ENCODE measurements around the gene ARHGAP42.

Gene ARHGAP42

DNA sequence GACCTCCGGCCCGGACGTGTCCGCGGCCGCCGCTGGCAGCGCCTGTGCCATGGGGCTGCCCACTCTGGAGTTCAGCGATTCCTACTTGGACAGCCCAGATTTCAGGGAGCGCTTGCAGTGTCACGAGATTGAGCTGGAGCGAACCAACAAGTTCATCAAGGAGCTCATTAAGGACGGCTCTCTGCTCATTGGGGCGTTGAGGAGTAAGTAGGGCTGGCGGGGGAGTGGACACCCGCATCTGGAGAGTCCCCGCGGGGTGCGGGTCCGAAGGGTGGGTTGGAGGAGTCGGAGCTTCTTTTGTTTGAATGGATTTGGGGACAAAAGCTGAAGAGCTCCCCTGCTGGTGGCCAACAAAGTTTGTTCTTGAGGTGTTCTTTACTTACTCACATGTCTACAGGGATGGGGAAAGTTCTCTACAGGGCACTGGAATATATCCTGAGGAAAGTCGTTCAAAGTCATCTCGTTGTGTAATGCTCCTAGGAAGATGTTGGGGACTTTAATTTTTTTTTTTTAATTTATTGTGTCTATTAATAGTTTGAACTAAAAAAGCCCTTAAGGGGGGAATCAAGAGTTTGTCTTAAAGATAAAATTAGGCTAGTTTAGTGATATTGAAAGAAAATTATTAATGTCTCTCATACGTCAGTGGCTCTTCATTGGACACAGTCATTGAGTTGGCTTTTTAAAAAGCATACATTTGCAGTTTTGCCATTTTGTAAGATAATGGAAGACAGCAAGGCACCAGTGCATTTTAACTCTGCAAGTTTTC lies 725 bp downstream of the ARHGAP42 start:
- Mint-ChIP-seq H3K4me1 (ENCODE audit: low read depth) (peaks cover 17% of the 10 kb centered on the region), H3K9me3 (no peaks in the 10 kb centered on the region), H3K27me3 (peaks cover 40% of the 10 kb centered on the region), H3K27ac (peak overlapping the region; percentile 59), H3K36me3 (ENCODE audit: low read depth) (no peaks in the 10 kb centered on the region), H3K4me3 (peak overlapping the region; percentile 91)
- intact Hi-C loops (cut with micrococcal nuclease) = no loop called here

DNA sequence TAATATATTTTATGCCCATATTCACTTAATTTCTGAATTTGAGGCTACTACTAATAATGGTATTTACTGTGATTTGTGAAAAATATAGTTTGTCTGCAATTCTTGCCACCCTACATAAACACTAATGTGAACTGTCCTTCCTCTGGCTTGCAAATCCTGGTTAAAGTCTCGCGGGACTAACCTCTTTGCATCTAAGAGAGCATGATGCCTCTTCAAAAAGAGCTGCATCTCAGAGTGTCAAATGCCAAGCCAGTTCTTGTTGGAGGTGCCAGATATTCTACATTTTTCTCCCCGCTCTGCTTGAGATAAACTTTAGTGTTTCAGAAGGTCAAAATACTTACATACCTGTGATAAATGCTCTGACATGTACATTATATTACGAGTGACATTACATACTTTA lies 2.1 kb downstream of the ARHGAP42 start:
- peaks cover 40% of the 10 kb centered on the region for H3K27me3 Mint-ChIP-seq
- no peak overlapping the region for H3K27ac Mint-ChIP-seq
- H3K4me3 Mint-ChIP-seq = no peak overlapping the region
- H3K9me3 Mint-ChIP-seq = no peaks in the 10 kb centered on the region
- H3K4me1 Mint-ChIP-seq (ENCODE audit: low read depth) = peaks cover 17% of the 10 kb centered on the region
- no peaks in the 10 kb centered on the region for H3K36me3 Mint-ChIP-seq (ENCODE audit: low read depth)
- intact Hi-C loops (cut with micrococcal nuclease) = no loop called here

DNA sequence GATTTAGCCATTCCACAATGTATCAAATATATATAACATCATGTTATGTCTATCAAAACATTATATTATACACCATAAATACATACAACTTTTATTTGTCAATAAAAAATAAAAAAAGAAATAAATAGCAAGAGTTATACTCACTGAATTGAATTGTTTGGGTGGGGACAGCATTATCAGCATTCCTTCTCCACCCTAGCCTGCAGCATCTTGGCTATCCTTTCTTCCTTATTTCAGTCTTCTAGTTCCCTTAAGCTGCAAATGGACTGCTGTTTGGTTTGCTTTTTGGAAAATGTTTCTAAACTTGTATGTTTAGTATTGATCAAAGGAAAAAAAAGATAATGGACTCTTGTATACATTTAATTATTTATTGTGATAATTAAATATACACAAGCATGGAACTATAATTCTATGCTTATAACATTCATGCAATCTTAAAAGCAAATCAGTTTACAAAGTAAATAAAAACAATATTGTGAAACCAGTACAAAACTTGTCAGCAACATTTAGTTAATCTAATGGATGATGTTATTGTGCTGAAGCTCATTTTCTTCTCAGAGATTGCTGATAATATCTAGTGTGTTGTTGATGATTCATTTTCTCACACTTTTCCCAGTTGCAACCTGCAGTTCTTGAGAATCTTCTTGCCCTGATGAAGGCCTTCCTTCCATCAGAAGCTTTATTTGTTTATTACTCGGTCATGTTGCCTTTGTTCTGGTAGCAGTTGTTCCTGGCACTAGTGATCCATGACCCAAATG lies 5.0 kb downstream of the ARHGAP42 start:
- H3K27me3 Mint-ChIP-seq = peaks cover 20% of the 10 kb centered on the region
- intact Hi-C loops (cut with micrococcal nuclease) = no loop called here
- H3K9me3 Mint-ChIP-seq = no peaks in the 10 kb centered on the region
- H3K4me3 Mint-ChIP-seq = no peak overlapping the region
- peaks cover 5% of the 10 kb centered on the region for H3K4me1 Mint-ChIP-seq (ENCODE audit: low read depth)
- H3K27ac Mint-ChIP-seq = no peak overlapping the region
- H3K36me3 Mint-ChIP-seq (ENCODE audit: low read depth) = no peaks in the 10 kb centered on the region

DNA sequence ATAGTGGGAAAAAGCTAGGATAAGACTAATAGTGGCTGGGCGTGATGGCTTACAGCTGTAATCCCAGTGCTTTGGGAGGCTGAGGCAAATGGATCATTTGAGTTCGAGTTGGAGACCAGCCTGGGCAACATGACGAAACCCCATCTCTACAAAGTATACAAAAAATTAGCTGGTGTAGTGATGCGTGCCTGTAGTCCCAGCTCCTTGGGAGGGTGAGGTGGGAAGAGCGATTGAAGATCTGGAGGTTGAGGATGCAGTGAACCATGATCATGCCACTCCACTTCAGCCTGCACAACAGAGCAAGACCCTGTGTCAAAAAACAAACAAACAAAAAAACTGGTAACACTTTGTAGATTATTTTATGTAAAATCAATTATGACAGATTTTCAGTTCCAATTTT lies 8.8 kb downstream of the ARHGAP42 start:
- H3K36me3 Mint-ChIP-seq (ENCODE audit: low read depth) = no peaks in the 10 kb centered on the region
- no peaks in the 10 kb centered on the region for H3K9me3 Mint-ChIP-seq
- no peak overlapping the region for H3K4me3 Mint-ChIP-seq
- H3K27me3 Mint-ChIP-seq = no peaks in the 10 kb centered on the region
- intact Hi-C loops (cut with micrococcal nuclease) = no loop called here
- no peaks in the 10 kb centered on the region for H3K4me1 Mint-ChIP-seq (ENCODE audit: low read depth)
- no peak overlapping the region for H3K27ac Mint-ChIP-seq

DNA sequence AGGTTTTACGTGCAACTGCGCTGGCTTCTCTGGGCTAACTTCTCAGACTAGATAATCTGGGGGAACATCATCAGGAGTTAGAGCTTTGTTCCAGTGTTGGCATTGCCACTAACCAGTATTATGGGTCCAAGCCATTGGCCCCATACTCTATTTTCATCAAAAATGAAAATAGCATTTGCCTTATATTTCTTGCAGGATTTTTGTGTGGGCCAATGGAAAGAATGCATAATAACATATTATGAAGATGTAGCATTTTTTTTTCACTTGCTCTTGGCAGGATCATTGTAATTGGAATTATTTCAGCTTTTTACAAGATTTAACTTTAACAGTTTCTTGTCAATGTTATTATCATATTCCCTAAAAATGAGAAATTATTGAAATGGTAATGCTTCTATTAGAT lies 16.1 kb downstream of the ARHGAP42 start:
- intact Hi-C loops (cut with micrococcal nuclease) = no loop called here
- Mint-ChIP-seq H3K4me3 (no peak overlapping the region), H3K36me3 (ENCODE audit: low read depth) (no peaks in the 10 kb centered on the region), H3K4me1 (ENCODE audit: low read depth) (no peaks in the 10 kb centered on the region), H3K27me3 (no peaks in the 10 kb centered on the region), H3K27ac (no peak overlapping the region), H3K9me3 (no peaks in the 10 kb centered on the region)

DNA sequence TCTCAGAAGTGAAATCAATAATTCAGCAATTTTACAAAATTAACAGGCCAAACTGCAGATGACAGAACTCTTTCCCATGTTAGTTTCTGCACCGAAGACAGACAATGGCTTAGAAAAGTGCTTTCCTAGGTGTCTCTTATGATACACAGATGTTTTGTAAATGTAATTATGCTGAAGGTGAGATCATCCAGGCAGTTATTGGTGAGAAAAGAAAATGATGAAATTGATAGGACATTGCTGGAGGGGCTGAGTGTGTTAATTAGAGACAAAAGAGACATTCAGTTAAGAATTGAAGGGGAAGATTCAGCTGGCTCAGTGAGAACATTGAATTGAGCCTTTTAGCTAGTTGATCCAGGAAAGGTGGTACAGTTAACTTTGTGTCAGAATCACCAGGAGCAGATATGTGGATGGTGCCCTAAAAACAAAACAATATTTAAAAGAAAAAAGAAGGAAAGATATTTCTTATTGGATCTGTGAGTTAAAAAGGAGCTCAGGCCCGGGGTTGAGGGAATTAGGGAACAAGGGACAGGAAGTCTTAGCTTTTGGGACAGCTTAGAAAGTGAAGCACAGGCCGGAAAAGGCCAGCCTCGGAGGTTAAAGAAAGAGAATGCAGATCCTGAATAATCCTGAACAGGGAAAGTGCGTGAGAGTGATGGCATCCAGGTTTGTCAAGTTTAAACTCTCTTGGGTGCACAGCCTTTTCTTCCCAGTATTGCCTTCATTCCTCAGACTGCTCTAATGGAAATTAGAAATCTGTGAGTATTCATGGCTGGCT lies 16.9 kb downstream of the ARHGAP42 start:
- Mint-ChIP-seq H3K4me1 (ENCODE audit: low read depth) (no peaks in the 10 kb centered on the region), H3K36me3 (ENCODE audit: low read depth) (no peaks in the 10 kb centered on the region), H3K9me3 (no peaks in the 10 kb centered on the region), H3K27me3 (no peaks in the 10 kb centered on the region), H3K4me3 (no peak overlapping the region), H3K27ac (no peak overlapping the region)
- intact Hi-C loops (cut with micrococcal nuclease) = no loop called here

DNA sequence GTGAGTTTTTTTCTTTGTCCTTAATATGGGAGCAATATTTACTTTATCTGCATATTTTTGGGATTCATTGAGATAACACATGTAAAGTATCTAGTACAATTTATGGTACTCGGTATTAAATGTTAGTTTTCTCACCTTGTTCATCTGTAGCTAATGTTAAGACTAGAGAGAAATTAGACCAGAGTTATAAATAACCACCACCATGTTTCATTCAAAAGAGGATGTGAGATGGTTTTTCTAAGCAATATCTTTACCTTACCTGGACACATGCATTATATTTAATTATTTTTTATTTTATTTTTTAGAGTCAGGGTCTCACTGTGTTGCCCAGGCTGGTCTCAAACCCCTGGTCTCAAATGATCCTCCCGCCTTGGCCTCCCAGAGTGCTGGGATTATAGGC lies 18.4 kb downstream of the ARHGAP42 start:
- Mint-ChIP-seq H3K27me3 (no peaks in the 10 kb centered on the region), H3K4me3 (no peak overlapping the region), H3K4me1 (ENCODE audit: low read depth) (no peaks in the 10 kb centered on the region), H3K36me3 (ENCODE audit: low read depth) (no peaks in the 10 kb centered on the region), H3K9me3 (no peaks in the 10 kb centered on the region), H3K27ac (no peak overlapping the region)
- intact Hi-C loops (cut with micrococcal nuclease) = no loop called here

DNA sequence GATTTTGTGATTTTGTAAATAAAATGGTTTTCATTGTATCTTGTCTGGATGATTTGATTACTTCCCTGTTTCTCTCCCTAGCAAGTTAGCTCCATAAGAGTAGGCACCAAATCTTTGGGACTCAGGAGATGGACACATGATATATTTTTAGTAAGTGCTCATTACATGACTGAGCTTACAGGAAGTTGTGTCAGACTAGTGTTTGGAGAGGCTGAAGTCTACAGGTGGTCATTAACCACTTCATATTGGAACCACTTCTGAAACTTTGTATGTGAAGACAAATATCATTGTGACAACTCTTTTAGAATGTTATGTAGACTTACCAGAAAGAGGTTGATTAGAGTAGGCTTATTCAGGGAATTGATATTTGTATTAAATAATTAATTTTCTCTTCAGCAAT lies 19.1 kb downstream of the ARHGAP42 start:
- intact Hi-C loops (cut with micrococcal nuclease) = no loop called here
- Mint-ChIP-seq H3K4me1 (ENCODE audit: low read depth) (no peaks in the 10 kb centered on the region), H3K4me3 (no peak overlapping the region), H3K27me3 (no peaks in the 10 kb centered on the region), H3K27ac (no peak overlapping the region), H3K9me3 (no peaks in the 10 kb centered on the region), H3K36me3 (ENCODE audit: low read depth) (no peaks in the 10 kb centered on the region)

DNA sequence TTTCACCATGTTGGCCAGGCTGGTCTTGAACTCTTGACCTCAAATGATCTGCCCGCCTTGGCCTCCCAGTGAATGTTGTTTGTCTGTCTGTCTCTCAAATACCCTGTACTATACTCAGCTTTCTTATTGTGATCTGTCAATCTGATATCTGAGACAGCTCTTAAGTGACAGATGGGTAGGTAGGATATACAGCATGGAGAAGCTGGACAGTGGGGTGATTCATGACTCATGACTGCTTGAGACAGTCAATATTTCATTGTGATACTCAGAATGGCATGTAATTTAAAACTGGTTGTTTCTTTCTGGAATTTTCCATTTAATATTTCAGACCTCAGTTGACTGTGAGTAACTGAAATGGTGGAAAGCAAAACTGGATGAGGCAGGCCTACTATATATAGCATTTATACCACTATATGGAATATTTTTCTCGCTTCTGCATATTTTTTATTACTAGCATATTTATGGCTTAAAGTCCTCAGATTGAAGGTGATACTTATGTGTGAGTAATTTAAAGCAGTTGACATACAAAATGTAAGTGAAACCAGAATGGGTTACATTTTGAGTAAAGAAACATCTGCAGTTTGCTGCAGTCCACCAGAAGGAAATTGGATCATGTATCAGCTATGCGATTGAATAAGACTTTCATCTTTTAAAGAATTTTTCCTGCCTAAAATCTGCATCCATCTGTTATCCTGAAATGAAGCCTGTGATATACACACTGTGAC lies 22.3 kb downstream of the ARHGAP42 start:
- Mint-ChIP-seq H3K27ac (no peak overlapping the region), H3K36me3 (ENCODE audit: low read depth) (no peaks in the 10 kb centered on the region), H3K4me3 (no peak overlapping the region), H3K9me3 (no peaks in the 10 kb centered on the region), H3K27me3 (no peaks in the 10 kb centered on the region), H3K4me1 (ENCODE audit: low read depth) (no peaks in the 10 kb centered on the region)
- intact Hi-C loops (cut with micrococcal nuclease) = no loop called here

DNA sequence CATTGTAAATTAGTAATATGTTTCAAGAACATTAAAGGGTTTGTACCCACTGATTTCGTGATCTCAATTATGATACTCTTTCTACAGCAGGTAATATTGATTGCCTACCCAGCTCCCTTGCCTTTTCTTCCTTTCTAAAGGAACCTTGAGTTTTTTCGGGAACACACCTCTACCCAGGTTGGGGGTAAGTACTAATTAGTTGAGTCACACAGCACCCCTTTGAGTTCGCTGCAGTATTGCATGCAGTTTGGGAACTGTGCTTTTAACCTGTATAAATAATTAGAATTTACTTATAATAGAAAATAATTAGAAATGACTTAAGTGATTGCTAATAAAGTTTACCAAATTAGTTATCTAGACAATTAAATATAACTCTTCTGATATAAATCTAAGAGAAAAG lies 24.9 kb downstream of the ARHGAP42 start:
- H3K4me3 Mint-ChIP-seq = no peak overlapping the region
- H3K36me3 Mint-ChIP-seq (ENCODE audit: low read depth) = no peaks in the 10 kb centered on the region
- H3K4me1 Mint-ChIP-seq (ENCODE audit: low read depth) = no peaks in the 10 kb centered on the region
- no peak overlapping the region for H3K27ac Mint-ChIP-seq
- no peaks in the 10 kb centered on the region for H3K9me3 Mint-ChIP-seq
- intact Hi-C loops (cut with micrococcal nuclease) = no loop called here
- no peaks in the 10 kb centered on the region for H3K27me3 Mint-ChIP-seq

DNA sequence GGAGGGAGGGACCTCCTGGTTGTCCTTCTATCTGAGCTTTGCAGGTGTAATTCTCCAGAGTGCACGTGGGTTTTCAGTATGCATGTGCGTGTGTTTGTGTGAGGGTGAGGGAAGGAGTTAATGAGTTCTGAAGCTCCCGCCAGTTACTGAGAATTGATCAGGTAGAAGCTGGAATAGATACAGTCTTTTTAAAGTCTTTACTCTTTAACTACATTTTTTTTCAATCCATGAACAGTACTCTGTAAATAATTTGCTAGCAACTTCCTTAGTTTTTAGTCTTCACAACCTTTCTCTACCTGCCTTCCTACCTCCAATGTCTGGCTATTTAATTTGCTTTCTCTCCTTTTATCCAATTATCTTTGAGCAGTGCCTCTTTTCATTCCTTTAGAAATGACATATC lies 25.5 kb downstream of the ARHGAP42 start:
- H3K36me3 Mint-ChIP-seq (ENCODE audit: low read depth) = no peaks in the 10 kb centered on the region
- no peaks in the 10 kb centered on the region for H3K27me3 Mint-ChIP-seq
- no peak overlapping the region for H3K27ac Mint-ChIP-seq
- intact Hi-C loops (cut with micrococcal nuclease) = no loop called here
- no peaks in the 10 kb centered on the region for H3K4me1 Mint-ChIP-seq (ENCODE audit: low read depth)
- H3K9me3 Mint-ChIP-seq = no peaks in the 10 kb centered on the region
- H3K4me3 Mint-ChIP-seq = no peak overlapping the region

DNA sequence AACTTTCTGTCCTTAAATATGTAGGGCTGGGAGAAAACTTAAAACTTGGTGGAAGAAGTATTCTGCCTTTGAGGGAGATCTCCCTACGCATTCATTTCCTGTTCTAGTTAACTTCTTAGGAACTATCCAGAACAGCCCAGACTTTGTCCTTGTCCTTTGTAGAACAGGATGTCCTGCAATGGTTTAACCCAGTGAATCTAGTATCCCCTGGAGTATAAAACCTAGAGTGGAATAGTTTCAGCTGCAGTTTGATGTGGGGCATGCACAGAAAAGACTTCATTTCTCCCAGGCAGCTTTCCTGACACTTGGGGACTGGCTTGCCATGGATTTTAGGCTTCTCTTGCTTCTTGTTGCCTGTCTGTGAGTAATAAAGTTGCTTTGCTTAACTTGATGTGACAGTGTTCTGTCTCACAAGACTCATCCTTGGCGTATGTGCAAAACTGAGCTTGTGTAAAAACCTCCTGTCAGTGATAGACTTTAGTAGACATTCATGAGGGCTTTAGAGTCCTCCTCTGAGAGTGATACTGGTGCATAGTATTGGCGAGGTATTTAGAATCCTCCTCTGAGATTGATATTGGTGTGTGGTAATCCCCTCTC lies 28.2 kb downstream of the ARHGAP42 start:
- no peaks in the 10 kb centered on the region for H3K9me3 Mint-ChIP-seq
- no peaks in the 10 kb centered on the region for H3K4me1 Mint-ChIP-seq (ENCODE audit: low read depth)
- H3K4me3 Mint-ChIP-seq = no peak overlapping the region
- no peak overlapping the region for H3K27ac Mint-ChIP-seq
- intact Hi-C loops (cut with micrococcal nuclease) = no loop called here
- H3K36me3 Mint-ChIP-seq (ENCODE audit: low read depth) = no peaks in the 10 kb centered on the region
- H3K27me3 Mint-ChIP-seq = no peaks in the 10 kb centered on the region

DNA sequence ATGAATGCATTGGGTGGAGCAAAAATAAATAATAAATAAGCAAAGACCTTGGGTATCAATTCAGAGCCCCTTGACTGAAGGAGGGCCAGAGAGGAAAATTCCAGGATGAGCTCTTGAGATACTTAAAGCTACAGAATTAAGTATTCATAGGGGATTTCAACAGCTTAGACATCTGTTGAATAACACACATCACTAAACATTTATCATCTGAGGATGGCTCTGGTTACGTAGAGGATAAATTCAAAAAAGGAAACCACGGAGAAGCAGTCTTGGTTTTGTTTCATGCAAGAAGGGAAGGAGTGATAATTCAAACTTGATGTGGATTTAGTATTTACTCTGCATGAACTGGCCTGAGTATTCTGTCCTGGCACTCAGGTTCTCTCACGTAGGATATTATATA lies 29.8 kb downstream of the ARHGAP42 start:
- no peak overlapping the region for H3K4me3 Mint-ChIP-seq
- no peaks in the 10 kb centered on the region for H3K27me3 Mint-ChIP-seq
- no peak overlapping the region for H3K27ac Mint-ChIP-seq
- intact Hi-C loops (cut with micrococcal nuclease) = no loop called here
- H3K9me3 Mint-ChIP-seq = no peaks in the 10 kb centered on the region
- no peaks in the 10 kb centered on the region for H3K36me3 Mint-ChIP-seq (ENCODE audit: low read depth)
- H3K4me1 Mint-ChIP-seq (ENCODE audit: low read depth) = no peaks in the 10 kb centered on the region

All from dendritic cell treated with granulocyte-macrophage colony-stimulating factor and Interleukin-4, amounts not matched to agents 40 ng/mL and 50 ng/mL, for 4 days (primary cell).